ENCODE measurements around the gene GDPD4.
A peak's percentile ranks its signal among the peaks of the same experiment; 100 is the strongest.

GRCh38 chr11:77188633-77189491 is 112.6 kb downstream of the GDPD4 start:
- TF ChIP-seq ELF1 (IDR thresholded peaks at IDR 0.05; ENCODE audit: borderline replicate concordance, low read depth) (no peak), POLR2A (IDR thresholded peaks at IDR 0.05; ENCODE audit: borderline replicate concordance, extremely low read depth, insufficient read depth, insufficient read length) (no peak), SP1 (IDR thresholded peaks at IDR 0.05; ENCODE audit: low read depth) (no peak), EZH2 (IDR thresholded peaks at IDR 0.05) (no peak), ATF3 (IDR thresholded peaks at IDR 0.05) (no peak), REST (IDR thresholded peaks at IDR 0.05; ENCODE audit: low read depth) (no peak), JUND (IDR thresholded peaks at IDR 0.05) (no peak), ZFX (IDR thresholded peaks at IDR 0.05) (no peak), EZH2phosphoT487 (IDR thresholded peaks at IDR 0.05; ENCODE audit: borderline replicate concordance) (no peak), EGR1 (IDR thresholded peaks at IDR 0.05; ENCODE audit: low read depth) (no peak), POLR2AphosphoS5 (IDR thresholded peaks at IDR 0.05; ENCODE audit: low read depth, low read length) (no peak)
- TF ChIP-seq, protein P1, sequence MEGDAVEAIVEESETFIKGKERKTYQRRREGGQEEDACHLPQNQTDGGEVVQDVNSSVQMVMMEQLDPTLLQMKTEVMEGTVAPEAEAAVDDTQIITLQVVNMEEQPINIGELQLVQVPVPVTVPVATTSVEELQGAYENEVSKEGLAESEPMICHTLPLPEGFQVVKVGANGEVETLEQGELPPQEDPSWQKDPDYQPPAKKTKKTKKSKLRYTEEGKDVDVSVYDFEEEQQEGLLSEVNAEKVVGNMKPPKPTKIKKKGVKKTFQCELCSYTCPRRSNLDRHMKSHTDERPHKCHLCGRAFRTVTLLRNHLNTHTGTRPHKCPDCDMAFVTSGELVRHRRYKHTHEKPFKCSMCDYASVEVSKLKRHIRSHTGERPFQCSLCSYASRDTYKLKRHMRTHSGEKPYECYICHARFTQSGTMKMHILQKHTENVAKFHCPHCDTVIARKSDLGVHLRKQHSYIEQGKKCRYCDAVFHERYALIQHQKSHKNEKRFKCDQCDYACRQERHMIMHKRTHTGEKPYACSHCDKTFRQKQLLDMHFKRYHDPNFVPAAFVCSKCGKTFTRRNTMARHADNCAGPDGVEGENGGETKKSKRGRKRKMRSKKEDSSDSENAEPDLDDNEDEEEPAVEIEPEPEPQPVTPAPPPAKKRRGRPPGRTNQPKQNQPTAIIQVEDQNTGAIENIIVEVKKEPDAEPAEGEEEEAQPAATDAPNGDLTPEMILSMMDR (IDR thresholded peaks at IDR 0.05 in 2 of 3, conservative IDR thresholded peaks at IDR 0.05 in 1 of 3; ENCODE audit: borderline replicate concordance in 1 of 3, insufficient read depth in 1 of 3, low read depth in 2 of 3, low read length in 2 of 3) = peak in 1 of 3 experiments; percentile 14; a peak in 1 of 6 replicates
